HG03103 (cell line): ENCODE data around the gene FLNB.

ENCODE experiments used
- ATAC-seq: cut with Tn5 transposase; IDR thresholded peaks from one replicate; pipeline ENCODE4 v1.9.1; 2021; ENCODE audit warnings: low read depth; ENCODE audit not compliant: unreplicated experiment

Gene FLNB

GRCh38 chr3:58026598-58026997, 18.4 kb downstream of the FLNB start:
- ATAC-seq, result no peak

GRCh38 chr3:58027704-58028317, 19.6 kb downstream of the FLNB start:
- no peak for ATAC-seq

GRCh38 chr3:58028902-58029301, 20.7 kb downstream of the FLNB start:
- ATAC-seq, result no peak

- no peak for ATAC-seq
Measured at GRCh38 chr3:58029842-58030584, 21.8 kb downstream of the FLNB start.

- no peak for ATAC-seq
Measured at GRCh38 chr3:58032186-58032585, 24.0 kb downstream of the FLNB start.

GRCh38 chr3:58034738-58035523, 26.7 kb downstream of the FLNB start:
- peak; percentile 94 for ATAC-seq

GRCh38 chr3:58035524-58036255, 27.5 kb downstream of the FLNB start:
- ATAC-seq, result no peak

GRCh38 chr3:58036293-58037032, 28.2 kb downstream of the FLNB start:
- no peak for ATAC-seq

- ATAC-seq, result no peak
Measured at GRCh38 chr3:58037141-58037910, 29.1 kb downstream of the FLNB start.

GRCh38 chr3:58038675-58039292, 30.6 kb downstream of the FLNB start:
- ATAC-seq, result no peak

GRCh38 chr3:58039601-58040000, 31.4 kb downstream of the FLNB start:
- ATAC-seq, result no peak

GRCh38 chr3:58041182-58041825, 33.1 kb downstream of the FLNB start:
- ATAC-seq, result peak; percentile 19

- peak; percentile 73 for ATAC-seq
Measured at GRCh38 chr3:58041826-58042324, 33.7 kb downstream of the FLNB start.

GRCh38 chr3:58042947-58043707, 34.9 kb downstream of the FLNB start:
- ATAC-seq, result no peak

- no peak for ATAC-seq
Measured at GRCh38 chr3:58043933-58044332, 35.7 kb downstream of the FLNB start.

- ATAC-seq, result no peak
Measured at GRCh38 chr3:58044691-58045483, 36.7 kb downstream of the FLNB start.

- no peak for ATAC-seq
Measured at GRCh38 chr3:58047826-58048225, 39.6 kb downstream of the FLNB start.
